HG03045 (cell line): ENCODE measurements around the gene UNC13B.
"Not testable (repeated sequence)": the region's sequence is repeated elsewhere in the genome, so short reads cannot be mapped to it uniquely, and the experiment has no call there.

ENCODE experiments used
- ATAC-seq: cut with Tn5 transposase; IDR thresholded peaks from one replicate; pipeline ENCODE4 v1.9.1; 2021; ENCODE audit warnings: mild to moderate bottlenecking, moderate library complexity; ENCODE audit not compliant: unreplicated experiment

UNC13B gene

GRCh38 chr9:35161713-35162604, at the start of gene UNC13B:
UNC13B (plus strand) TSS chr9:35162009; CDS start chr9:35162284, 275 bp downstream.
- peak; percentile 69 for ATAC-seq

GRCh38 chr9:35112257-35113020, 49.4 kb upstream of the UNC13B start:
- ATAC-seq = no peak

GRCh38 chr9:35114113-35114839, 47.5 kb upstream of the UNC13B start:
- no peak for ATAC-seq

DNA sequence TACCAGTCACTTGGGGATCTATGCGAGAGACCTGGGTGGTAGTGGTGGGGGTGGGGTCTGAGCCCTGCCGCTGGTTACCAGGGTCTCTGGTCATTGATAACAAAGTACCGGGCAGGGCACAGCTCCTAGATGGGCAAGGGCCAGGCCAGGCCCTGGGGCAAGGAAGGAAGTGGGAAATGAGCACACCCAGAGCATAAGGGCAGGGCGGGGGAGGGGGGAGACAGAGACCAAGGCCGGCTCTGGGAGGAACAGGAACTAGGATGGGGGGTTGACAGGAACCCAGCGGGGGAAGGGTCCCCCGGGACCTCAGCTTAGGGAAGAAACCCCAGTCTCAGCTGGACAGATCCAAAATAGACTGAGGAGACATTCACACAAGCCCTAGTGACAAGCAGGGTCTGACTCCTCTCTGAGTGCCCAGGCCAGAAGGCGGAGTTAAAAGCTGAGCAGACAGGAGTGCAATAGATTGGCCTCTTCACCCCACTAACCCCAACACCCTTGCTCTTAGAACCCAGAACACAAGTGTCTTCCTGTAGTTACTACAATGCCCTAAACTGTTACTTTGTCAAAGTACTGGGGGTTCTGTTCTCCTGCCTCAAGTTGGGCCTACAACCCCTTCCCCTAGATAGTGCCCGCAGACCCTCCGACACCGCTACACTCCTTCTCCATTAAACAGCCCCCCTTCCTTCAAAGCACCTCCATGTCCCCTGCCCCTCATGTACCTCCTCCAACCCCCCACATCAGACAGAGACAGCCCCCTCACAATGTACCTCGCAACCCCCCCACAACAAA, 46.8 kb upstream of the UNC13B start:
- no peak for ATAC-seq

- peak; percentile 64 for ATAC-seq
Observed at GRCh38 chr9:35115680-35116538, 45.9 kb upstream of the UNC13B start, which contains the start of gene ATOSB. ATOSB (minus strand) TSS chr9:35115862; CDS start chr9:35108274, 7,588 bp downstream.

DNA sequence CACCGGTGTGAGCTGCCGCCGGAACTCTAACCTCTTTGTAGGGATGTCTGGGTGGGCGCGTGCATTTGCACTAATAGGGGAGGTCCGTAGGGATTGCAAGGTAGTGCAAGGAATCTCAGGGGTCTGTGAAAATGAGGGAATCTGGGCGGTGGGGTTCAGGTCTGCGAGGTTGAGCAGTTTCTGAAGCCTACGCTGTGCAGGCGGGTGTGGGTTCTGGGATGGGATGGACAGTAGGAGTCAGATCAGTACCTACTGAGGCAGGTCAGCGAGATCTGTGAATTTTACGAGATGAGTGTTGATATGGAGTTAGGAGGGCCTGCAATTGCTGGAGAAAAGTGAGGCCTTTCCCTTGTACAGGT, 45.3 kb upstream of the UNC13B start:
- ATAC-seq = peak; percentile 4

DNA sequence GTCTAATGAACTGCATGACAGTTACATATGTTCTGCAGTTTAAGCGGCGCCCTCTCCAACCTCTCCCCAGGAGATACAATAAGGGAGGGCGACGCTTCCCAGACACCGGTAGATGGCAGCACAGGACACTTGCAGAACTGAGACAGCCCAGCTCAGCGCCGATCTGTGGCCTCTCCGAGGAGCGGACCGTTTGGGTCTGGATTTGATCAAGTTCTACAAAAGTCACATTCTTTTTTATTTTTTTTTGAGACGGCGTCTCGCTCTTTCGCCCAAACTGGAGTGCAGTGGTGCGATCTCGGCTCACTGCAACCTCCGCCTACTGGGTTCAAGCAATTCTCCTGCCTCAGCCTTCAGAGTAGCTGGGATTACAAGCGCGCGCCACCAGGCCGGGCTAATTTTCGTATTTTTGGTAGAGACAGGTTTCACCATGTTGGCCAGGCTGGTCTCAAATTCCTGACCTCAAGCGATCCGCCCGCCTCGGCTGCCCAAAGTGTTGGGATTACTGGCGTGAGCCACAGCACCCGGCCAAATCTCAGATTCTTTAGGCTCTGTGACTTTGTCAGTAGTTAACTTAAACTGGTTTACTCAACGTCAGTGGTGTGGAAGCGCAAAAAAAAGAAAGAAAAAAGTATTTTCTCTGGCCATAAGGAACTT, 44.8 kb upstream of the UNC13B start:
- ATAC-seq = peak; percentile 42

DNA sequence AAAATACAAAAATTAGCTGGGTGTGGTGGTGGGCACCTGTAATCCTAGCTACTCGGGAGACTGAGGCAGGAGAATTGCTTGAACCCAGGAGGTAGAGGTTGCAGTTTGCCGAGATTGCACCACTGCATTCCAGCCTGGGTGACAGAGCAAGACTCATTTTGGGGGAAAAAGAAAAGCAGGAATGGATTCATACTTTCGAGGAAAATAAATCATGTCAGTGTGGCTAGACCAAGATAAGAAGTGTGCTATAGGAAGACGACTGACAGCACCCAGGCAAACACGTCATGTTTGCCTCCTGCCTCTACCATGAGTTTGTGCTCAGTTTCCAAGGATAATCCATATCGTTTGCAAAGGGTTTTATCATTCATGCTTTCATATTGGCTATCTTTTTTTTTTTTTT, 26.9 kb upstream of the UNC13B start:
- no peak for ATAC-seq

GRCh38 chr9:35135988-35136387, 25.8 kb upstream of the UNC13B start:
- no peak for ATAC-seq

DNA sequence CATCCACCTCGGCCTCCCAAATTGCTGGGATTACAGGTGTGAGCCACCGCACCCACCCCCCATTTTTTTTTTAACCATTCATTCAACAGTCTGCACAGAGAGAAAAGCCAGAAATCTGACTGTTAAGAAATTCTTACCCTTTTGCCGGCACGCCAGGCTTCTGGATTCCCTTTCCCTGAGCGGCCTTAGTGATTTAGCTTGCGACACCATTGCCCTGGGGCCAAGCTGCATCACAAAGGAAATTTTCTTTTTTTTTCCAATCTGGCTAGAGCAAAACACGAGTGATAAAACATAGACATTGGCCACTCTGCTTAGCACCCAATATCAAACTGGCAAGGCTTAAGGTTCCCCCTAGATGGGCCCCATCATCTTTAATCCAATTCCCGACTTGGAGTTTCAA, 24.9 kb upstream of the UNC13B start:
- no peak for ATAC-seq

- ATAC-seq = no peak
Observed at GRCh38 chr9:35140093-35140492, 21.7 kb upstream of the UNC13B start.

DNA sequence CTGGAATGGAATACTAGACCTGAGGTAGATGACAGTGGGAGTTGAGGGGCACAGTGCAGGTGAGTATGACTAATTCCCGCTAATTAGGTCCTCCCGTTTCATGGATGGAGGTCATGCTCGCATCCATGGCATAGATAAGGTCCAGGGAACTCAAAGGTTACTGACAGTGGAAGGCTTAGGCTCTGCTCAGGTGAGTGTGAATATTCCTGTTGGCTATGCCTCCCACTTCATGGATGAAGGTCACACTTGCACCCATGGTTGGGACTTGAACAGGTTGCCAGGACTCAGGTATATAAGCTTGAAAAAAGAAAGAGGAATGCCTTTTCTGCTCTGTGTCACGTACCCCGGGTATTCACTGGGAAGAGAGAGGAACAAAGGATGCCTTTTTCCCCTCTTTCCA, 19.8 kb upstream of the UNC13B start:
- ATAC-seq = no peak

DNA sequence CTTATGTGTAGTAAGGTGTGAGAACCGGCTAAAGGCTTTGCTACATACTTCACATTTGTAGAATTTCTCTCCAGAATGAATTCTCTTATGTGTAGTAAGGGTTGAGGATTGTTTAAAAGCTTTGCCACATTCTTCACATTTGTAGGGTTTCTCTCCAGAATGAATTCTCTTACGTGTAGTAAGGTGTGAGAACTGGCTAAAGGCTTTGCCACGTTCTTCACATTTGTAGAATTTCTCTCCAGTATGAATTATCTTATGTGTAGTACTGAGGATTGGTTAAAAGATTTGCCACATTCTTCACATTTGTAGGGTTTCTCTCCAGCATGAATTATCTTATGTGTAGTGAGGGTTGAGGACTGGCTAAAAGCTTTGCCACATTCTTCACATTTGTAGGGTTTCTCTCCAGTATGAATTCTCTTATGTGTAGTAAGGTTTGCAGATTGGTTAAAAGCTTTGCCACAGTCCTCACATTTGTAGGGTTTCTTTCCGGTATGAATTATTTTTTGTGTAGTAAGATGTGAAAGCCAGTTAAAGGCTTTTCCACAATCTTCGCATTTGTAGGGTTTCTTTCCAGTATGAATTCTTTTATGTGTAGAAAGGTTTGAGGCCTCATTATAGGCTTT, 13.8 kb upstream of the UNC13B start:
- not testable (repeated sequence) for ATAC-seq

- no peak for ATAC-seq
Observed at GRCh38 chr9:35152926-35153325, 8.9 kb upstream of the UNC13B start.

DNA sequence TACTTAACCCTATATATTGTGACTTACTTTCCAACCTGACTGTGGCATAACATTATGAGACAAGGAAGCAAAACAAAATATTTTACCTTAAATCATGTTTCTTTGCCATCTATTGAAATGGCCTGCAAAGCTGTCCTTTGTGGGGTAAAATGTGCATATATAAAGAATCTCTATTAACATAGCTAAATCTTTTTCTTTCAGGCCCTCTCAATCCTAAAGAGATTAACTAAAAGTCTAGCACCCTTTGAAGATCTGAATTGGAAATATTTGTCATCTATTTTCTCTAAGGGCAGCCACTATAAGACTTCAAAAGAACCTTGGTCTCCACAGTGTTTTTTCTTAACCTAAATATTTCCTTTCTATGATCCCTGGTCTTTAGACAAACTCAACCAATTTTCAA, 5.0 kb upstream of the UNC13B start:
- ATAC-seq = no peak

DNA sequence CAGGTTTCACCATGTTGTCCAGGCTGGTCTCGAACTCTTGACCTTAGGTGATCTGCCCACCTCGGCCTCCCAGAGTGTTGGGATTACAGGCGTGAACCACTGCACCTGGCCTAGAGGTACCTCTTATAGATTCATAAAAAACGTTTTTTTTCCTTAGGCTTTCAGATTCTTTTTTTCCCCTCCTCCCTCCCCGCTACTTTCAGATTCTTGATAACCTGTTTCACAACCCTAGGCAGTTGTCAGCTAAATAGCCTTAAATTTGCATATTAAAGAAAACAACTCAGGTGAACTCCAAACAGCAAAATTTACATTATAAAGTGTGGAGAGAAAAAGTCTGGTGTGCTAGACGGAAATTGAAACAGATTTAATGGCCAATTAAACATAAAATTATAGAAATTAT, 4.0 kb upstream of the UNC13B start:
- not testable (repeated sequence) for ATAC-seq

DNA sequence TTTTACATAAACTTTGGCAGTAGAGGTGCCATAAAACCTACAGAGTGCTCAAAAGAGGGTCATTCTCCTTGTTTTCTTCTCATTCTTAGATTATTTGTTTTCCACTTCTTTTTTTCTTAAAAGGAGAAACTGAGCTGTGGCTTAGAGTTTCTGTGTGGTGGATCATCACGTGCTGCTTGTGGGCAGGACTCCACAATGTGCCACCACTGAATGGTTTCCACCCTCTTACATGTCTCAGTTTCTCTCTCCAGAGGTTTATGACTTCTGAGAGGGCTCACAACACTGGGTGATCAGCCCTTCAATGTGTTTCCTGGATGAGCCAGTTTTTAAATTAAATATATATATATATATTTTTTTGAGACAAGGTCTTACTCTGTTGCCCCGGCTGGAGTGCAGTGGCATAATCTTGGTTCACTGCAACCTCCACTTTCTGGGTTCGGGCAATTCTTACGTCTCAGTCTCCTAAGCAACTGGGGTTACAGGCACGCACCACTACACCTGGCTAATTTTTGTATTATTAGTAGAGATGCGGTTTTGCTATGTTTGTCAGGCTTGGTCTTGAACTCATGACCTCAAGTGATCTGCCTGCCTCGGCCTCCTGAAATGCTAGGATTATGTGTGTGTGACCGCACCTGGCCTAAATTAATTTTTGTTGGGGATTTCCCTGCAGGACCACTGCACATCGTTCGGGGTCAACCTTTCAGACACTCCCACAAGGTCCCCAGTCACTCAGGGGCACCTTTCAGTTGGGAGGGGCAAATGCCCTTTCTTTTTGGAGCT, 3.1 kb upstream of the UNC13B start:
- ATAC-seq = no peak
